K562 (cell line): ENCODE data around the gene ANKS1B. TPM values are rescaled to one million over a fixed set of nuclear protein-coding genes. Genes with fewer than 3 reads are reported as not detected.

Source experiments
- DMBX1 ChIP-seq: fragments of 250-450 bp; sonication (Bioruptor Pico); IDR thresholded peaks from 2 replicates; pipeline ENCODE4 v1.8.0; 2022; ENCODE audit warnings: inconsistent platforms, mild to moderate bottlenecking, moderate library complexity, borderline replicate concordance
- RBM34 ChIP-seq: fragments of 200-400 bp; formaldehyde crosslinking; IDR thresholded peaks from 2 replicates; pipeline ENCODE4 v1.6.1; 2018; ENCODE audit warnings: low read length, borderline replicate concordance; ENCODE audit not compliant: insufficient read depth
- ZNF318 ChIP-seq, 2 experiments: fragments of 450-650 bp; IDR thresholded peaks; 2 replicates each; pipeline ENCODE4 v1.6.1; 2016; ENCODE audit warnings: mild to moderate bottlenecking in 2 of 2, borderline replicate concordance in 1 of 2, low read depth in 1 of 2, moderate library complexity in 1 of 2
- polyA plus RNA-seq, 8 experiments: library from polyadenylated mRNA; depleted of rRNA in 4 of 8; stranded (reverse) in 5 of 8; unstranded in 3 of 8; fragments of >200 nt; fragmentation: Nextera tagmentation in 2 of 8; fragmentation: Illumina TruSeq in 1 of 8; extraction: Ambion mirVana in 2 of 8; extraction: Trizol in 1 of 8; gene quantifications; 2 replicates each; pipeline versions ENCODE4 v1.2.1 to v1.2.3, GENCODE V29; 2011 to 2014; ENCODE audit warnings: inconsistent platforms in 1 of 8, missing spikeins in 1 of 8
- total RNA-seq, 7 experiments: library from RNA; depleted of rRNA in 6 of 7; stranded (reverse); fragments of >200 nt in 6 of 7; fragmentation: Illumina TruSeq in 2 of 7; extraction: Trizol in 2 of 7; gene quantifications; 2 replicates each; pipeline versions ENCODE4 v1.2.1 to v1.2.3, GENCODE V29; 2011 to 2021; ENCODE audit warnings: low replicate concordance in 1 of 7
- TF ChIP-seq, protein P1 (sequence below): fragments of 150-350 bp; IDR thresholded peaks from 2 replicates; pipeline ENCODE4 v1.6.1; 2014; ENCODE audit warnings: low read depth, mild to moderate bottlenecking, low read length, borderline replicate concordance

ANKS1B gene
- total and polyA plus RNA-seq, 9 of the 15 experiments (the other 6 are each of a cell fraction or from before 2014, with no cell fraction given): 0.04 to 0.47 (median 0.28) TPM; not detected in 4

DNA sequence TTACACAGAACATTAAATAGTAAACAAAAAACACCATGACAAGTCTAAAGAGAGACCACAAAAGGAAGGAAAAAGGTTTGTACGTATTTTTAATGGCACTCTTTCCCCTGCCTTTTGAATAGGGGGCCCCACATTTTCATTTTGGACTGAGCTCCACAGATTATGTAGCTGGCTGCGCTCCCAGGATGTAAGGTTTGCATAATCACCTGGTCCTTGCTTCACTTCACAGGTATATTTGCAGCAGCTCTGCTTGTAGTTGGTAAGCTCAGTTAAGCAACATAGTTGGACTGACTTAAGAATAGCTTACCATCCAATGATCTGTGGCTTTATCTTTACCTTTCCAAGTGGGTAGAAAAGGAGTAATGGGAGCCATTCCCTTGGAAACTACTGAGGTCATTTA is 885.0 kb downstream of the ANKS1B start (continued):
- TF ChIP-seq, protein P1, sequence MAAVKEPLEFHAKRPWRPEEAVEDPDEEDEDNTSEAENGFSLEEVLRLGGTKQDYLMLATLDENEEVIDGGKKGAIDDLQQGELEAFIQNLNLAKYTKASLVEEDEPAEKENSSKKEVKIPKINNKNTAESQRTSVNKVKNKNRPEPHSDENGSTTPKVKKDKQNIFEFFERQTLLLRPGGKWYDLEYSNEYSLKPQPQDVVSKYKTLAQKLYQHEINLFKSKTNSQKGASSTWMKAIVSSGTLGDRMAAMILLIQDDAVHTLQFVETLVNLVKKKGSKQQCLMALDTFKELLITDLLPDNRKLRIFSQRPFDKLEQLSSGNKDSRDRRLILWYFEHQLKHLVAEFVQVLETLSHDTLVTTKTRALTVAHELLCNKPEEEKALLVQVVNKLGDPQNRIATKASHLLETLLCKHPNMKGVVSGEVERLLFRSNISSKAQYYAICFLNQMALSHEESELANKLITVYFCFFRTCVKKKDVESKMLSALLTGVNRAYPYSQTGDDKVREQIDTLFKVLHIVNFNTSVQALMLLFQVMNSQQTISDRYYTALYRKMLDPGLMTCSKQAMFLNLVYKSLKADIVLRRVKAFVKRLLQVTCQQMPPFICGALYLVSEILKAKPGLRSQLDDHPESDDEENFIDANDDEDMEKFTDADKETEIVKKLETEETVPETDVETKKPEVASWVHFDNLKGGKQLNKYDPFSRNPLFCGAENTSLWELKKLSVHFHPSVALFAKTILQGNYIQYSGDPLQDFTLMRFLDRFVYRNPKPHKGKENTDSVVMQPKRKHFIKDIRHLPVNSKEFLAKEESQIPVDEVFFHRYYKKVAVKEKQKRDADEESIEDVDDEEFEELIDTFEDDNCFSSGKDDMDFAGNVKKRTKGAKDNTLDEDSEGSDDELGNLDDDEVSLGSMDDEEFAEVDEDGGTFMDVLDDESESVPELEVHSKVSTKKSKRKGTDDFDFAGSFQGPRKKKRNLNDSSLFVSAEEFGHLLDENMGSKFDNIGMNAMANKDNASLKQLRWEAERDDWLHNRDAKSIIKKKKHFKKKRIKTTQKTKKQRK: no peak
- TF ChIP-seq RBM34: no peak
- TF ChIP-seq DMBX1 (CRISPR knock-in tag): no peak
- TF ChIP-seq ZNF318 (IDR thresholded peaks at IDR 0.05; ENCODE audit: borderline replicate concordance in 1 of 2, low read depth in 1 of 2): no peak
